Peyer's patch (tissue), 4 donors: ENCODE measurements around the gene SIRT1.

ENCODE experiments used
- CTCF ChIP-seq, 6 experiments: fragments of 450-650 bp in 4 of 6; fragments of 200-600 bp in 2 of 6; sonication (generic) in 1 of 6; IDR thresholded peaks; one replicate each; pipeline ENCODE4 v1.5.1; 2017 to 2019; ENCODE audit warnings: antibody characterized with exemption in 6 of 6, mild to moderate bottlenecking in 3 of 6, moderate library complexity in 1 of 6
- POLR2A ChIP-seq, 2 donors: fragments of 450-650 bp; IDR thresholded peaks; one replicate each; pipeline ENCODE4 v1.5.1; 2017; ENCODE audit warnings: antibody characterized with exemption in 2 of 2, mild to moderate bottlenecking in 2 of 2, moderate library complexity in 2 of 2

GRCh38 chr10:67917169-67917568, 32.7 kb downstream of the SIRT1 start:
- TF ChIP-seq CTCF (IDR thresholded peaks at IDR 0.05): no peak
- no peak for TF ChIP-seq POLR2A (IDR thresholded peaks at IDR 0.05)
